DMS114 treated with DMSO at 0.1 percent for 48 hours (cell line): Measurements from ENCODE around the gene CYB5R4.
"Not testable (repeated sequence)": the region's sequence is repeated elsewhere in the genome, so short reads cannot be mapped to it uniquely, and the experiment has no call there.

ENCODE experiments used
- DNase-seq: peaks from one replicate; lab custom pipeline; 2025; ENCODE audit not compliant: unreplicated experiment; lab: John Stamatoyannopoulos, UW

Gene CYB5R4

DNA sequence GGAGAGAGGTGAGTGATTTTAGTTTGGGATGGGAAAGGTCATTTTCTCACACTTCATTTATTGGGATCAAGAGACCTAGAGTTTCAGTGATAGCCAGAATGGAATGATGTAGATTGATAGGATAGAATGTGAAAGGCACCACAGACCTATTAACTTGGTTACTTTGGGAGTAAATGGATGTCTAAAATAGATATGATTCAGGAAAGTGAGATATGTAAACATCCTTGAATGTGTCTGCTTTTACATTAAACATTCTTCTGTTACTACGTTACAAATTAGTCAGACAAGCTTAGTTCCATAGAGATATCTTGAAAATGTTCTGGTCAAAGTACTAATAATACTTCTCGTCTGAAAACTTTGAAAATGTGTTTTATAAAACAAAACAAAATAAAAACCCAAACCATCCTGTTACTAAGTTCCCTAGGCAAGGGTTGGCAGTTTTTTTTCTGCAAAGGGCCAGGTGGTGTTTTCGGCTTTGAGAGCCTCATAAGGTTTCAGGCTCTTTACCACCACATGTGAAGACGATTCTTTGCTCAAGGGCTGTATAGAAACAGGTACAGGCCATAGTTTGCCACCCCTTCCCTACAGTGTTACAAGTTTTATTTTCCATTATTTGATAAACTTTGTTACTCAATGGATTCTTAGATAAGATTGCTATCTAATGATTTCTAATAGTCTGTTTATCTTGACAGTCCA is 3.4 kb downstream of the CYB5R4 start:
- no peak for DNase-seq

DNA sequence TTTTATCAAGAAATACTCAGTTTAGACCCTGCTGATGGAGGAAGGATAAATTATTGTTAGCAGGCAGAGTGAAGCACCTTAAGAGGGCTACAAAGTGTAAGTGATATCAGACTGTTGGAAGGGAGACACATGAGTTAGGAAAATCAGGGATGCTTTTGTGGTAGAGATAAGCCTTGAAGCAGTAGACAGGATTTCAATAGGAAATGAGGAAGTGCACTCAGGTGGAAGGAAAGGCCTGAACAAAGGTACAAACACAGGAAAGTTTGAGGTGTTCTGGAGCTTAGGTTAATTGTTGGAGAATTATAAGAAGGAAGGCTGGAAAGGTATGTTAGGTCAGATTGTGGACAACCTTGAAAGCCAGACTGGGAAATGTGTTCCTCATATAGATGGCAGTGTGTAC is 7.6 kb downstream of the CYB5R4 start:
- no peak for DNase-seq

DNA sequence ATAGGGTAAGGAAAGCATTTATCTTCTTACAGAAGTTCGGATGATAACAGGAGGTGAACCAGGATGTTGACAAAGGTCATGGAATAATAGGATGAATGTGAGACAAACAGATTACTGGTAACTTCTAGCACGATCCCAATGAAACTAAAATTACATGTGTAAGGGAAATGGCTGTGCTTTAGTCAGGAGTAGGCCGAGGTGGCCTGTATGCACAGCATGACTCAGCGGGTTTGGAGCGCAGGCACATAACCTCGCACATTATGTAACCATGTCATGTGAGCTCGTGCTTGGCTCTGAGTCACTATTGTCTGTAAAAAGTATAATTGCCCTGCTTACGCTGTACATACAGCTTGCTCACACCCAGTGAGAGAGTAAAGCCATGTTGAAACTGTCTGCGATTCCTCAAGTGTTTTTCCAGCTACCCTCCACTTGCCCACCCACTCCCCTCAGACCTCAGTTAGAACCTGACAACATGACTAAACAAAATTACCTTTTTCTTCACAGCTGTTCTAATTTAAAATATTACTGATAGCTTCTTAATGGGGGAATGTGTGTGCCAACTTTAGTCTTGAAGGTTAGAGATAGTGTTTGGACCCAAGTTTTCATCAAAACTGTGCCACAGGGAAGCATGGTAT is 8.2 kb downstream of the CYB5R4 start:
- DNase-seq: no peak

DNA sequence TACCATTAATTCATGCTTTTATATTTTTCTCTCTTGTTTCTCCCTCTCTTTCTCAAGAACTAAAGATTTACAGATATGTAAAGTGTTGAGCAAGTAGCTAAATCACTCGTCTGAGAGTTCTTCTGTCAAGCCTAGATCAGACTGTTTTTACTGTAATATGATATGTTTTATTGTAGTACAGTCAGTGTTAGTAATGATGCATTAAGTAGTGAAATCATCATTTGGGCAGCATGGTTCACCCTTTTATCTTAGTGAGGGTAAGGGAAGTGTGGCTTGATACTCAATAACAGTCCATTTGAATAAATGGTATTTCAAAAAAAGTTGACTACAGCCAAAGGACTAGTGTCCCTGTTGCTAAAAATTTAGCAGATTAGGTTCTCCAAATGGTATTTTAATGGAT is 9.2 kb downstream of the CYB5R4 start:
- DNase-seq: no peak

- no peak for DNase-seq
Measured at GRCh38 chr6:83870649-83871048, 11.2 kb downstream of the CYB5R4 start.

DNA sequence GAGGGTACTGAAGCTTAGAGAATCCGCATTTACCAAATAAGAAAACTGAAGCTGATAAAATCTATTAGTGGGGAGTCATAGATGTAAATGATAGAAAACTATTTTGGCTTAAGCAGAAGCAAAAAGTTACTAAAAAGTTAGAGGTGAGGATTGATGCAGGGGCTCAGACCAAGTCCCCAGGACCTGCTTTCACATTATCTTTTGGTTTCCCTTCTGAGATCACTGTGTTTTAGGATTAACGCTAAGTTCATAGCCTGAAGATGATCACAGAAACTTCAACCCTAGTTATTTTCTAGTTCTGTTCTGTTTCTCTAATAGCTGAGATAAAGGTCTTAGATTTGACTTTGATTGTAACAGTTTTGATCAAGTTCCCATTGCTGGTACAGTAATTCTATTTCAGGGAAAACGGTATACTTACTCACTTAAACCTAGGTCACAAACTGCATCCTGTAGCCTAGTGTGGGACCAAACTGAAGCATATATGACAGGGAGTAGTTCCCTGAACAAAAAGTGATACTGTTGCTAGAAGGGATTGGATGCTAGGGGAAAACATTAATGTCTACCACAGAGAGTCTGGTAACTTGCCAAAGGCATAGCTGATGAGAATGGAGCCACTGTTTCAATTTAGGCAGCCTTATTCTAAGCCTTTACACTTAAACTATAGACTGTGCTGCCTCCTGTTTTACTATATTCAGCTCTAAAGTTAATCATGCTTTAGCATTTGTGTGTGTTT is 13.1 kb downstream of the CYB5R4 start:
- DNase-seq: no peak

DNA sequence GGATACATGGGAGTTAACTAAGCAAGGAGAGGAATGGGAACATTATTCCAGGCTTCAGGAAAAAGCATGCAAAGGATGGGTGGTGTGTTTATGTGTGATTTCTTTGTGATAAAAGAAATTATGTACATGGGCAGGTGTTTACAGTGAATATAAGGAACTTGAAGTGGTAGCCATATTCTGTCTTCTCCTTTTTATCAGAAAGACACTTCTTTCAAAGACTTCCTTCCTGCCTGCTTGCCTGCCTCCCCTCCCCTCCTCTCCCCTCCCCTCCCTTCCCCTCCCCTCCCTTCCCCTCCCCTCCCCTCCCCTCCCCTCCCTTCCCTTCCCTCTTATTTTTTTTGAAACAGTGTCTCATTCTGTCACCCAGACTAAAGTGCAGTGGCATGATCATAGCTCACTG is 14.4 kb downstream of the CYB5R4 start:
- no peak for DNase-seq

DNA sequence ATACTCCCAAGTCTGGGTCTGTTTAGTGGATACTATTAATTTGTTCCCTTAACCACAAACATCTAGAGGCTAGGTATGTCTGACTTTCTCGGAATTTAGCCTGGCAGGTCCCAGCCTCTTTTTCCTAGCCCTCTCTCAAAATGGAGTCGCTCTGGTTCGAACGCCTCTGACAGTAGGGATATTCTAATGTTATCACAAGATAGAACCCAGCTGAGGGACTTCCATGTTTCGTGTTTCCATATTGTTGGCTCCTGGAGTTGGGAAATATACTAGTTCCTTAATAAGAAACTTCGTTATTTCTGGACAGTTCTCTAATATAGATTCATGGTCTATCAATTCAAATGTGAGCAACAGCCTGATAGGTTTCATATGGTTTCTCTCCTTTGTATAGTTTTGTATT is 16.4 kb downstream of the CYB5R4 start:
- no peak for DNase-seq

GRCh38 chr6:83878902-83879644 is 19.6 kb downstream of the CYB5R4 start:
- DNase-seq: no peak

DNA sequence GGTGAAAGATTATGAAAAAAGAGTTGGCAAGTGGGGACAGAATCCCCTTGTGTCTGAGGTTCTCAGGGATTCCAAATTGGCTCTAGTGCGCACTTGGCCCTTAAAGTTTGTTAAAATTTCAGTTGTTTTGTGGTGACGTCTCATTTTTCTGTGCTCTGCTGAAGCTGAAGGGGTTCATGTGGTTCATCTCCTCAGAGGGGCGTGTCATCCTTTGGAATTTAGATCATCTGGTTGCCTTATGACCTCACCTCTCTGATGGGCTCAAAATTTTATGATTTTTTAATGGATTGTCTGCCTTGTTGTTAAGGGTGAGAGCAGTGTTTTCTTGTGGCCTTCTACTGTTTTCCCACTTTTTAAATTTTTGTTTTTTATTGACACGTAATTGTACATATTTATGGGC is 20.3 kb downstream of the CYB5R4 start:
- no peak for DNase-seq

DNA sequence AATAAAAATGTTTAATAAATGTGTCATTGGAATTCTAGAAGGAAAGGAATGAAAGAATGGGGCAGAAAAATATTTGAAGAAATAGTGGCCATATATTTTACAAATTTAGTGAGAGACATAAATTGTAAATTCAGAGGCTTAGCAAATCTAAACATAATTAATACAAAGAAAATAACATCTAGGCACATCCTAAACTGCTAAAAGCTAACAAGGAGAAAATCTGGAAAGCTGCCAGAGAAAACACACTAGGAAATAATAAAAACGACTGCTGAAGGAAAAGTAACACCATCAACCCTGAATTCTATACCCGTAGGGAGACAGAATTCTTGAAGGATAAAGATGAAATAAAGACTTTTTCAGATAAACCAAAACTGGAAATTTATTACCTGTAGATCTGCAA is 23.8 kb downstream of the CYB5R4 start:
- no peak for DNase-seq

DNA sequence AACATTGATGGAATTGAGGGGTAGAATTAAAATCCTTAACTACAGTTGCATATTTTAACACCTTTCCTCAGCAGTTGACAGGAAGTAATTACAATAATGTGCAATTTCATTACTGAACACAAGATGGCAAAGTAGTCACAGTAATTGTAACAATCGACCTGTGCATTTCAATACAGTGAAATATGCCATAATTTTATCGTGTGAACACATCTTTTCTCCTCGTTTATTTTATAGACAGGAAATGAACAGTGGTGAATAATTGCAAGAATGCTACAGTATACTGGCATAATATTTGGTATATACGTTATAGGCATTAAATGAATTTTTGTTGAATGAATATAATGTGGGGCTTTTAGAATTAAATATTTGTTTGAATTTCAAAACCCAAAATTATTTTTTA is 25.0 kb downstream of the CYB5R4 start:
- DNase-seq: peak; percentile 39

GRCh38 chr6:83885984-83886383 is 26.5 kb downstream of the CYB5R4 start:
- no peak for DNase-seq

GRCh38 chr6:83889621-83890020 is 30.1 kb downstream of the CYB5R4 start:
- no peak for DNase-seq

DNA sequence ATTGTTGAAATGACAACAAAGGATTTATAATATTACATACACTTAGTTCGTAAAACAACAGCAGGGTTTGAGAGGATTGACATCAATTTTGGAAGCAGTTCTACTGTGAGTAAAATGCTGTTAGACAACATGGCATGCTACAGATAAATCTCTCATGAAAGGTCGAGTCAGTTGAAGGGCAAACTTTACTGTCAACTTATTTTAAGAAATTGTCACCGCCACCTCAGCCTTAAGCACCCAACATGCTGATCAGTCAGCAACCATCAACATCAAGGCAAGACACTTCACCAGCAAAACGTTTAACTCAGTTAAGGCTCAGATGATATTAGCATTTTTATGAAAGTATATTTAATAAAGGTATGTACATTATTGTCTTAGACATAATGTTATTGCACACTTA is 31.0 kb downstream of the CYB5R4 start:
- no peak for DNase-seq

- no peak for DNase-seq
Measured at GRCh38 chr6:83891586-83891985, 32.1 kb downstream of the CYB5R4 start.

DNA sequence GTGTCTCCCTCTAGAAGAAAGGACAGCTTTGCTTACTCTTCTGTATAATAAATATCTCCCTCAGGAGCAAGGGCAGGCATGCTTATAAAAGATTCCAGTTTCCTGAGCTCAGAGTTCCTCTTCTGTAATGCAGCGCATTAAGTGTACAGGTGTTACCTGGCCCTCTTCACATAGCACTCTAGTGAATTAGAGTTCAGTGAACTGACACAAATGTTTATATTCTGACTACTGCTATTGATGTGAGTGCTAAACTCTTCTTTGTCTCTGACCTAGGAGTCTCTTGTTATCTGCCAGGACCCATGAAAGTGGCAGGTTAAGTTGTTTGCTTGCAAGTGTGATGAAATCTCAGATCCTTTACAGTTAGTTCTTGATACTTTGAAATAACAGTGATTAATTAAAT is 33.5 kb downstream of the CYB5R4 start:
- DNase-seq: no peak

GRCh38 chr6:83897094-83897493 is 37.6 kb downstream of the CYB5R4 start:
- not testable (repeated sequence) for DNase-seq

DNA sequence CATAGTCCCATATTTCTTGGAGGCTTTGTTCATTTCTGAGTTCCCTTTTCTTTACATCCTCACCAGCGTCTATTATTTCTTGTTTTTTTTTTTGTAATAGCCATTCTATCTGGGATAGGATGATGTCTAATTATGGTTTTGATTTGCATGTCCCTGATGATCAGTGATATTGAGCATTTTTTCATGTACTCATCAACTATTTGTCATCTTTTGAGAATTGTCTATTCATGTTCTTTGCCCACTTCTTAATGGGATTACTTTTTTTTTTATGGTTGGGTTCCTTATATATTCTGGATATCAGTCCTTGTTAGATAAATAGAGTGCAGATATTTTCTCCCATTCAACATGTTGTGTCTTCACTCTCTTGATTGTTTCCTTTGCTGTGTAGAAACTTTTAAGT is 42.1 kb downstream of the CYB5R4 start:
- DNase-seq: no peak

- DNase-seq: no peak
Measured at GRCh38 chr6:83904395-83904794, 44.9 kb downstream of the CYB5R4 start.

DNA sequence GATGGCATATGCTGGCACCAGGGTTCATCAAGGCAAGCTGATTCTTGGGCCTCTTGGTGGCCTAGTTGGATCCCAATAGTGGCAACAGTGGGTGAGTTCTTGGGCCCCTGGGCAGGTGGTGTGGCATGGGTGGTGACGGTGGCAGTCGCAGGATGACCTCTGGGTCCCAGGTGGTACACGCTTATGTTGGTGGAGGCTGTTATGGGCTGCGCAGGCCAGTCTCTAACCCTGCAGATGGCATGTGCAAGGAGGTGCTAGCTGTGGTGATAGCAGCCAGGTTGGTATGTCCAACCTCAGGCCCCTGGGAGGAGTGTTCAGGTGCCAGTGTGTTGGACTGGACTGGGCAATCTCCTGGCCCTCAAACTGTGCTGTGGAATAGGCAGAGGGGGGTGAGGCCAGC is 46.2 kb downstream of the CYB5R4 start:
- DNase-seq: no peak
